RPMI8226 (cell line): ENCODE measurements around the gene CMAS.
"Not testable (repeated sequence)": the region's sequence is repeated elsewhere in the genome, so short reads cannot be mapped to it uniquely, and the experiment has no call there.

ENCODE experiments used
- DNase-seq: peaks from one replicate; pipeline ENCODE4 v3.0.0-alpha.2; 2015

The CMAS gene

GRCh38 chr12:22048351-22049041 lies 2.5 kb downstream of the CMAS start:
- no peak for DNase-seq

GRCh38 chr12:22050078-22050477 lies 4.1 kb downstream of the CMAS start:
- DNase-seq, result no peak

- no peak for DNase-seq
Observed at GRCh38 chr12:22051114-22051698, 5.2 kb downstream of the CMAS start.

DNA sequence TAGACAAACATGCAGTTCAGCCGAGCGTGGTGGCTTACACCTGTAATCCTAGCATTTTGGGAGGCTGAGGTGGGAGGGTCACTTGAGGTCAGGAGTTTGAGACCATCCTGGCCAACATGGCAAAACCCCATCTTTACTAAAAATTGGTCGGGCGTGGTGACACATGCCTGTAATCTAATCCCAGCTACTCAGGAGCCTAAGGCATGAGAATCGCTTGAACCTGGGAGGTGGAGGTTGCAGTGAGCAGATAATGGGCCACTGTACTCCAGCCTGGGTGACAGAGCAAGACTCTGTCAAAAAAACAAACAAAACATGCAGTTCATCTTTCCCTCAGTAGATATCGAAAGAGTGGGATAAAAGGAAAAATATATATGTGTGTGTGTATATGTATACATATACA lies 7.0 kb downstream of the CMAS start:
- not testable (repeated sequence) for DNase-seq

DNA sequence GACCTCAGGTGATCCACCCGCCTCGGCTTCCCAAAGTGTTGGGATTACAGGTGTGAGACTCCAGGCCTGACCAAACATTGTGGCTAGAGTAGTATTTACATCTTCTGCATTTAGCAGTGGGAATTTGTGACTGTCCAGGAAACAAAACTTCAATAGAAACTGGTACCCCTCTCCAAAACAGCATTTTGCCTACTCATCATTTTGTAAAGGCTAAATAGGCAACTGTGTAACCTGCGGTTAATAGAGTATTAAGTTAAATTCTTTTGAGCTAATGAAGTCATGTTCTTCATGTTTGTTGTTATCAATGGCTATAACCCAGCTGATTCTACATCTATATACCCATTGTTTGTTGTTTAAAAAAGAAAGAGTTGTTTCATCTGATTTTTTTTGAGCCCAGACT lies 8.1 kb downstream of the CMAS start:
- no peak for DNase-seq

DNA sequence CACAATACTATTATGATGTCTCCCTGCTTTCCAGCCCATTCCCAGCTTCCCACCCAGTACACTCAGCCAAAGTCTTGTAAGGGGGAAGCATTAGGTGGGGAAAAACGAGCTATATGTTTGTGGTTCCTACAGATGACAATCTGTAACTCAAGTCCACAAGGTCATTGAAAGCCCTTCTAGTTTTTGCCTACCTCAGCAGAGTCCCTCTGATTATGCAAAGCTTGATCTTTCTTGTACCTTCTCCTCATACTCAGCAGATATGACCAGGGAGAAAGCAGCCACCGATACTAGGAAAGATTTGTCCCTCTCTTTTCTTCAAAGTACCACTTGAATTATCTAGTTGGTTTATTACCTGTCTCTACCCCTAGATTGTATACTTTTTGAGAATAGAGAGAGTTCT lies 10.6 kb downstream of the CMAS start:
- DNase-seq, result no peak

DNA sequence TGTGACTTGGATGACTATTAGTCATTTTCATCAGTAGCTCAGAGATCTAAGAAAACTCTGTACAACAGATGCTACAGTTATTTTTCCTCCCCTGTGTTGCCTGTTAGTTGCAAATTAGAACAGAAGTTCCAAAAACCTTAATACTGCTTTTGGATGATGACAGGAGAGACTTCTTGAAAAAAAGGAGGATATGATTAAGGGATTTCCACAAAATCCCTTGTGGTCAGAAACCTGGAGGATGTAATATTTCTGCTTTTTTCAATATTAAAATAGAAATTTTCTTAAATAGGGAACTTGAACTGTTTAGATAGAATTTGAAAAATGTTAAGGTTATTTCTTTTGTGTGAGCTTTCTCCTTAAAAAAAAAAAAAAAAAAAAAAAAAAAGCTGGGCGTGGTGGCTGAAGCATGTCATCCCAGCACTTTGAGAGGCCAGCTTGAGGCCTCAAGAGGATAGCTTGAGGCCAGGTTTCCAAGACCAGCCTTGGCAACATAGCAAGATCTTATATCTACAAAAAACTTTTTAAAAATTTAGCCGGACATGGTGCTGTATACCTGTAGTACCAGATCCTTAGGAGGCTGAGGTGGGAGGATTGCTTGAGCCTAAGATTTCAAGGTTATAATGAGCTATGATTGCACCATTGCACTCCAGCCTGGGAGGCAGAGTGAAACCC lies 14.1 kb downstream of the CMAS start:
- DNase-seq, result no peak

DNA sequence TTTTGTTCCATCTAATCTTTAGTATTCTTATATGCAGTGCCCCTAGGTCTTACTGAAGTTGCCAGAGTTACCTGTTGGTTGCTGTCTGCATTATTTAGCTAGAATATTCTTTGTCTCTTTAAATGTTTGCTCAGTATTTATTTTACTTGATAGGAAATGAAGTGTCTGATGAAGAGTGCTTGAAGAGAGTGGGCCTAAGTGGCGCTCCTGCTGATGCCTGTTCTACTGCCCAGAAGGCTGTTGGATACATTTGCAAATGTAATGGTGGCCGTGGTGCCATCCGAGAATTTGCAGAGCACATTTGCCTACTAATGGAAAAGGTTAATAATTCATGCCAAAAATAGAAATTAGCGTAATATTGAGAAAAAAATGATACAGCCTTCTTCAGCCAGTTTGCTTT lies 18.9 kb downstream of the CMAS start:
- no peak for DNase-seq

DNA sequence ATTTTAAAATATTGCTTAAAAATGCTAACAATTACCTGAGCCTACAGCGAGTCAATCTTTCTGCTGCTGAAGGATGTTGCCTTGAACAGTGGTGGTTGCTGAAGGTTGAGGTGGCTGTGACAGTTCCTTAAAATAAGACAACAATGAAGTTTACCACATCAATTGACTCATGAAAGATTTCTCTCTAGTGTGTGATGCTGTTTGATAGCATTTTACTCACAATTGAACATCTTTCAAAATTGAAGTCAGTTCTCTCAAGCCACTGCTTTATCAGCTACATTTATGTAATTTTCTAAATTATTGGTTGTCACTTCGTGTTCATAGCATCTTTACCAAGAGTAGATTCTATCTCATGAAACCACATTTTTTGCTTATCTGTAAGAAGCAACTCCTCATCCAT lies 20.3 kb downstream of the CMAS start:
- DNase-seq, result no peak

DNA sequence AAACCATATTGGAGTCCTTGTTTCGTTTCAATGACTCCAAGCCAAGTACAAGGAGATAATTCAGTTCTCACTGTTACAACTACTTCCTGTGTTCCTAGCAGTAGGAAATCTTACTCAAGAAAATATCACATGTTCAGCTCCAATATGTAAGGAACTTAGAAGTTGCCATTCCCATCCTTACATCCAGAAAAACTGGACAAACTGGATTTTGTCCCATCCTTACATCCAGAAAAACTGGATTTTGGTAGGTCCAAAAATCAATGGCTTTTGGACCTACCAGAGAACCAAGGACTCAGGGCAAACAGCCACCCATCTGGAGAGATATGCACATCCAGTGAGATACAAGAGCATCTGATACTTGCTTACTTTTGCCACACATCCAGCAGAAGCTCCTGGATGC lies 23.8 kb downstream of the CMAS start:
- no peak for DNase-seq

GRCh38 chr12:22082190-22082701 lies 36.2 kb downstream of the CMAS start:
- DNase-seq, result no peak

DNA sequence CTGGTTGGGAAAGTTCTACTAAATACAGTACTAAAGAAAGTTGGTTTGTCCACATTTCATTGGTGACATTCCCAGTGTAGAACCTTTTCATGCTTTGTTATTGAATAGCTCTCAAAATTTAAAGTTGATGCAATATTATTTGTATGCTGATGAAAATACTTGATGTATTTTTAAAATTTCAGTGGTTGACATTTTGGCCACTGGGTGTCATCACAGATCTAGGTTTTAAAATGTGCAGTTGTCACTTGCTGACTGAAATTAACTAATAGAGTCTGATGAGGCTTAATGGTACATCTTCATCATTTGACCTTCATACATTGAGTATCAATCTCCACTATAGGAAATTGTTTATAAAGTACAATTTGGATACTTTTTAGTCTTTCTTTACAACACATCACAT lies 37.1 kb downstream of the CMAS start:
- peak; percentile 39 for DNase-seq

- DNase-seq, result no peak
Observed at GRCh38 chr12:22084852-22085251, 38.8 kb downstream of the CMAS start.

- no peak for DNase-seq
Observed at GRCh38 chr12:22088886-22089285, 42.9 kb downstream of the CMAS start.

DNA sequence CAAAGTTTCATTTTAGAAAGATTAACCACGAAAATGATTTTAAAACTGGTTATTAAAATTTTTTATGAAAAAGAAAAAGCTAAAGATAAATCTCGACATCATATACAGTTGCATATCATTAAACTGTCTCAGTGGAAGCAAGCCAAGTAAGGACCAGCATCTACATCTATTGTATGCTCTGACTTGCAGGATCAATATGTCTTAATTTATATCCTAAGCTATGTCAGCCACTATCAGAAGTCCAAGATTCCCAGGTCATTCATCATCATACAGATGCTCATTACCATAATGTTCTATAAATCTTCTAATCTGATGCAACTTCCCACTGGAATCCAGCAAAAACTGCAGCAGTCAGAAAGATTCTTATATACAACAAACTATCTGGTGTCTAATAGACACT lies 43.5 kb downstream of the CMAS start:
- no peak for DNase-seq

- DNase-seq, result not testable (repeated sequence)
Observed at GRCh38 chr12:22099062-22099461, 53.0 kb downstream of the CMAS start.

DNA sequence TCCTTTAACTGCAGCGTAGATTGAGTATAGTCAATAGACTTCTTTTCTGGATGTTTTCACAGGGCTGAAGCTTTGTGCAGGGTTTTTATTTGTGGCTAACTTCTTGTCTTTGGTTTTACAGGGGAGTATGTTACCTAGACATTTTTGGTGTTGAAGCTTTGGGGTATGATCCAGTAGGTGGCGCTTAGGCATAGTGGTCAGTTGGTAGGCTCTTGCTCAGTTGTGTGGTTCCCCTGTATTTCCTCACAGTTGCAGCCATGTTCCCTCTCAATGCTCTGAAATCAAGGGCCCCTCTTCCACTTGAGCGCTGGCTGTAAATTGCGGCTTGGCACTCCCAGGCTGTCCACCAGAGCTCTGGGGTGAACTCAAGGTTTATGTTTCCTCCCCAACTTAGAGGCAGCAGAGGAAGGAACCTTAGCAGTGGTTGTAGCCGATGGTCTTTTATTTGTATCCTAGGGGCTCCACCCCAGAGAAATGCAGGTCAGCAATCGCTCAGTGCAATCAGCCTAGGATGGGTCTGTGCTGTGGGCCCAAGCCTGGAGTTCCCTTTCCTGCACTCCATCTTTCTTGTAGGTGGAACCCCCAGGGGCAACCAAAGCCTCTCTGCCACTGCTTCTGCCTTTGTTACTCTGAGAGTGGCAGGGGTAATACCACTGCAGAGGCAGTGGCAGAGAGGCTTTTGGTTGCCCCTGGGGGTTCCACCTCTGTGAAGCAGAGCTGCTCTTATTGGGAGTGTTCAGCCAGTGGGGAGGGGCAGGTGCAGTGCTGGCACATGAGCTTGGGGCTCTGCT lies 55.1 kb downstream of the CMAS start:
- DNase-seq, result peak; percentile 61

DNA sequence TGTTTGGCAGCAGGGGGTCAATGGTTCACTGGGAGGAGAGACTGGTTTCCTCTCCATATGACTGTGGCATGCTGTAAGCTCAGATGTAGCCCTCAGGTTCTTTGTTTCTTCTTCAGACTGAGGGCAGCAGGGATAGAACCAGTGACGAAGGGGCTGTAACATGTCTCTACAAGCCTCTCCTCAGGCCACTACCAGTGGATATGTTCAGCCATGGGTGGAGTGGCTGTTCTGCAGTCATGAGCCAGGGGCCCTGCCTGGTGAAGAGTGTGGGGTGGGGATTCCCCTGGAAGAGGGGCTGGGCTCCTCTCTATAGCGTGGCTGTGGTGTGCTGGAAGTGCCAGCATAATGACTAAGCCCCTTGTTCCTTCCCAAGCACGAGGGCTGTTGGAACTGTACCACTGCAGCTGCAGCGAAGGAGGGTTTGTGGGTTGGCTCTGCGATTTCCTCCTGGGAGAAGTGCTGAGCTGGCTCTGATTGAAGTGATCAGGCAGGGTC lies 55.8 kb downstream of the CMAS start:
- peak; percentile 82 for DNase-seq

DNA sequence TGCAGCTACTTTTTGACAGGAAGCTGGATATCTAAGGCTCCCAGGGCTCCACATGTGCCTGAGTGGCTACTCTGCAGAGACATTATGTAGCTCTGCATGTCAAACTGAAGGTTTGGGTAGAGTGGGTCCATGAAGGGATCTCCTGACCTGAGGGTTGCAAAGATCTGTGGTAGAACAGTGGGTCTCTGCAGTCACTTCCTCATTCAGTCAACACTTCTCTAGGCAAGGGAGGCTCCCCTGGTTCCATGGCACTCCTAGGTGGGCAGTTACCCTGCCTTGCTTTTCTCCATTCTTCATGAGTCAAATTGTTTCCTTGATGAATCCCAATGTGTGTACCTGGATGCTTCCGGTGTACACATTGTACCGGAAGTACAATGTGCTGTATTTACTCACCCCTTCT lies 57.4 kb downstream of the CMAS start:
- DNase-seq, result no peak

DNA sequence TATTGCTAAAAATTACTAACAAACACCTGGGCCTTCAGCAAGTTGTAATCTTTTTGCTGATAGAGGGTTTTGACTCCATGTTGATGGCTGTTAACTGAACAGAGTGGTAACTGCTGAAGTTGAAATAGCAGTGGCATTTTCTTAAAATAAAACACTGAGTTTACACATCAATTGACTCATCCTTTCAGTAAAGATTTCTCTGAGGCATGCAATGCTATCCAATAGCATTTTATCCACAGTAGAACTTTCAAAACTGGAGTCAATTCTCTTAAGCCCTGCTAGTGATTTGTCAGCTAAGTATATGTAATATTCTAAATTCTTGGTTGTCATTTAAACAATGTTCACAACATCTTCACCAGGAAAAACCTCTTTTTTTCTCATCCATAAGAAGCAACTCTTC lies 59.5 kb downstream of the CMAS start:
- no peak for DNase-seq

GRCh38 chr12:22110176-22110575 lies 64.2 kb downstream of the CMAS start:
- DNase-seq, result no peak
